SH-SY5Y (cell line): ENCODE data around the gene CELF1.

Experiments
- GATA2 ChIP-seq: IDR thresholded peaks from 2 replicates; pipeline ENCODE4 v1.6.1; 2011; ENCODE audit warnings: mild to moderate bottlenecking, low read depth, low read length
- GATA3 ChIP-seq: IDR thresholded peaks from 2 replicates; pipeline ENCODE4 v1.6.1; 2011; ENCODE audit warnings: low read depth, mild to moderate bottlenecking, low read length, moderate library complexity

GRCh38 chr11:47478651-47479329 is 74.1 kb downstream of the CELF1 start:
- TF ChIP-seq GATA2 (no peak), GATA3 (no peak)
